GM19193 (cell line): ENCODE results near the gene ZMYND10.

Experiments
- POLR2A ChIP-seq: IDR thresholded peaks from 4 replicates; pipeline ENCODE4 v1.6.1; 2011; ENCODE audit not compliant: insufficient read depth, insufficient read length; ENCODE audit errors: extremely low read depth

Gene ZMYND10

GRCh38 chr3:50342813-50343633, 2.5 kb downstream of the ZMYND10 start:
- no peak for TF ChIP-seq POLR2A

DNA sequence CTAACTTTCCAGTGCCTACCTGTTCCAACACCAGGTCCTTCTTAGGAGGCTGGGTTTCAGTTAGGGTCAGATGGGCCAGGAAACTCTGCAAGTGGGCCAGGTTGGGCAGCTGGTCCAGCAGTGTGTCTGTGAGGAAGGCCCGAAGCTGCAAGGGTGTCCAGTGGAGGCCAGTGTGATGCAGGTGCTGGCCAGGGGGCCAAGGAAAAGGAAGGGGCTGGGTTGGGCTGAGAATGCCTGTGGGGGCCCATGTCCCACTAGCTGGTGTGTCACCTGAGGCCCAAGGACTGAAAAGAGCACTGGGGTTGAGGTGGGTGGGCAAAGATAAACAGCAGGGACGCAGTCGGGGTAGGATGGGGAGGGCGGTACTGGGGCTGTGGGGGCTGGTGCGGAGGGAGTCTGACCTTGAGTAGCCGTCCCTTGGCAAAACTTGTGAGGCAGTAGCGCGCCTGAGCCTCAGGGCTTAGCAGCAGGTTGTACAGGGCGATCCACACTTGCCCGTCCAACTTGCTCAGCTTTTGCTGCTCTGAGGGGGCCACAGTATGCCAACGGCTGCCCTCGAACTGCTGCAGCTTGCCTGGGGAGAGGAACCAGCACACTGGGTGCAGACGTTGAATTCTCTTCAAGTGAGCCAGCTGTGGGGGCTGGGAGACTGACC, 3.4 kb downstream of the ZMYND10 start:
- no peak for TF ChIP-seq POLR2A

- TF ChIP-seq POLR2A: no peak
Measured at GRCh38 chr3:50341537-50341936, 4.0 kb downstream of the ZMYND10 start.

GRCh38 chr3:50340448-50341329, 4.8 kb downstream of the ZMYND10 start, which contains the start of gene RASSF1:
TSS of gene RASSF1 (minus strand) at chr3:50340836. CDS start at chr3:50340805, 31 bp downstream.
- peak; percentile 67 for TF ChIP-seq POLR2A

DNA sequence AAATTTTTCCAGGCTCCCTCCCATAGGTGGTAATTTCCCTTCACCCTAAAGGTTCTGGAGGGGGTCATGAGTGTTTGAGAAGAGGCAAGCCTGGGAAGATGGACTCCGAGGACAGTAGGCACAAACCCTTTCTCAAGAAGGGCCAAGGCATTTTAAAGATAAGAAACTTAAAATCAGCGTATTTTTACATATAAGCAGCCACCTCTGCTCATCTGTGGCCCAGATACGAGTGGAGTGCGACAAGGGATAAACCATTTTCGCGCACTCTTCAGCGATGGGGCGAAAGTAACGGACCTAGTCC, 5.4 kb downstream of the ZMYND10 start:
- TF ChIP-seq POLR2A: no peak

DNA sequence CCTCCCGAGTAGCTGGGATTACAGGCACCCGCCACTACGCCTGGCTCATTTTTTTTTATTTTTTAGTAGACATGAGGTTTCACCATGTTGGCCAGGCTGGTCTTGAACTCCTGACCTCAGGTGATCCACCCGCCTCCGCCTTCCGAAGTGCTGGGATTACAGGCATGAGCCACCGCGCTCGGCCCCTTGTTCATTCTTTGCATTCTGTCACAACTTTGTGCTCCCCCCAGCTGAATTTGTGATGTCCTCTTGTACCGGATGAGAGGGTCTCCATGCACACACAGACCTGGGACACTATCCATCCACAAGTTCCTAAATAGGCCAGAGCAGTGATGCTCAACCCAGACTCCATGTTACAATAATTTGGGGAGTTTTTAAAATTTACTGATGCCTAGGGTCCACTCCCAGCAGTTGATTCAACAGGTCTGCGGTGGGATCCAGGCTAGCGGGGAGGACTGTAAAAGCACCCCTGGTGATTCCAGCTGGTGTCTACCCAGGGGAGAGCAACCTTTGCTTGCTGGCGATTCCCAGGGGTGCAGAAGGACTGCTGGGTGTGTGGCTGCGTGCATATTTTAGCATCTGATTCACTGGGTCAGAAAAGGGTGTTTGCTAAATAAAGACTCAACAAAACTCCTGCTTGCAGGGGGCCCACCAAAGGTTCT, 5.9 kb downstream of the ZMYND10 start:
- TF ChIP-seq POLR2A: no peak

- TF ChIP-seq POLR2A: no peak
Measured at GRCh38 chr3:50338965-50339364, 6.6 kb downstream of the ZMYND10 start.

DNA sequence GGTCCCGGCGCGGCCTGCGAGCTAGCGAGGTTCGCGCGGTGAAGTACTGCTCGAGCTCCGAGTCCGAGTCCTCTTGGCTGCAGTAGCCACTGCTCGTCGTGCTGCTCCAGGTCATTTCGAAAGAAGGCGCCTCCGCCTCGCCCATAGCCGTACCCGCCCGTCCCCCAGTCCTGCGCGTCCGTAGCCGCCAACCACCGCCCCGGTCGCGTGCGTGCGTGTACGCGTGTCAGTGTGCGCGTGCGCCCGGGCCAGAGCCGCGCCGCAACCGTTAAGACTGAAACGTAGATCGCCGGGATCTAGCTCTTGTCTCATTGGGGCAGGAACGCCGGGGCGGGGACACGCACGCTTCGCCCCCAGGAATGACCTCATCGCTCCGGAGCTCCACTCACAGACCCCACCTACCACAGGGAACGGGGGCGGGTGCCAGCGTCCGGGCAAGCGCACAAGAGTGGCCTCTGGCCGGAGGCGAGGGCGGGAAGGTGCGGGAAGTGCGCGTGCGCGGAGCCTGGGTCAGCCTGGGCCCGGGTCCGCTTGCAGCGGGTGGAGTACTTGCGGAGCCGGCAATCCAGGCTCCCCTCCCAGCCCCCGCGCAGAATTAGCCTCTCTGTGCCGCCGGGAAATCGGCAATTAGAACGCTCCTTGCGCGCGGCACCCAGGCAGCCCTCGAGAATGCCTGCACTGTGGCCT, 8.2 kb downstream of the ZMYND10 start:
- TF ChIP-seq POLR2A: peak; percentile 79

DNA sequence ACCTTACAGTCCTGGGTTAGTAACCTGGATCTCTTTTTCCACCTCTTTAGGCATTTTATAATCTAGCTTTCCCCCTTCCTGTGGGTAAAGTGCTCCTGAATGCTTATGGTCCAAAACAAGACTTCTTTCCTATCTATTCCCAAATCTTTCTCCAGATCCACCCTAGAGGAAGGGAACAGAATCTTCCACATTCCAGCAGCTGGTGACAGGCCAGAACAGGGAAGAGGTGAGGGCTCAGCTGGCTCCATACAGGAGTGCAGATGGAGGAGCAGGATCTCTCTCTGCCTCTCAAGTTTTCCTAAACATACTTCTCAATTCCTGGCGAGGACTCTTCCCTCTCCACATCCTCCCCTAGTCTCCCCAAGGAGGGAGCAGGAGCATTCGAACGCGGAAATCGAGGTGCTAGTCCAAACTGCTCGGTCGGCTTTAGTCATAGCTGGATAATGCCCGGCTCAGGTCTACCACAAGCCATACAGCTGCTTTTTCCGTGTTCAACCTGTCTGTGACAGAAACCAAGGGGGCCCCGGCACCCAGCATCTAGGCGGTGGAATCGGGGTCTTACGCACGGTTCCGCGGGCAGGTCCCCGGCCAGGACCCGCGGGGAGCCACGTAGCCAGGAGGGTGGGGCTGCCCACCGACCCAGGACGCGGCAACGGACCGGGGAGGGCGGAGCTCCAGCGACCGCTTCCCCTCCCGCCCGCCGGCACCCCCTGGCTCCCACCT, 8.9 kb downstream of the ZMYND10 start:
- TF ChIP-seq POLR2A: no peak

DNA sequence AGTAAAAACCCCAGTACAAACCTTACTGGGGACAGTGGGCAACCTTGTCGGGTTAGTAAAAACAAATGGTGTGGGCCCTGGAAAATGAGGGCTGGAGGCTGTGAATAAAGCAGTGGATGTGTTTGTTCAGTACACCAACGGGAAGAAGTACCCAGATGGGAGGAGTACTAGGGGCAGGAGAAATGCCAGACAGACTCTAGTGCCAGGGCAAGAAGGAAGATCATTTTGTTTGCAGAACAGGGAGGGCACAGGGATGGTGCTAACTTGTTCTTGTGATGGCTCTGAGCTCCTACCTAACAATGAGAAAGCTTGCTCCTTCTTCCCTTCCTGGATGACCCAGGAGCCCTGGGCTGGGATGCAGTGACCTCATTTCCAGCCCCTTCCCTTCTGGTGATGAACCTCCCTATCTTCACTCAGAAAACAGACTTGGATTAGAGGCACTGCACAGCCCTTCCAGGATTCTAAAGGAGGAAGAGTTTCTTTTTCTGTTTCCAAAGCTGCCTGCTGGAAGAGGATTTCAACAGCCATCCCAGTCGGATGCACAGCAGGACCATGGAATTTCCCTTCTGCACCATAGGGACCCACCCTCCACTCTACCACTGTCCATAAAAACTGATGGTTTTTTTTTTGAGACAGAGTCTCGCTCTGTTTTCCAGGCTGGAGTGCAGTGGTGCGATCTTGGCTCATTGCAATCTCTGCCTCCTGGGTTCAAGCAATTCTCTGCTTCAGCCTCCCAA, 11.0 kb downstream of the ZMYND10 start:
- TF ChIP-seq POLR2A: no peak

DNA sequence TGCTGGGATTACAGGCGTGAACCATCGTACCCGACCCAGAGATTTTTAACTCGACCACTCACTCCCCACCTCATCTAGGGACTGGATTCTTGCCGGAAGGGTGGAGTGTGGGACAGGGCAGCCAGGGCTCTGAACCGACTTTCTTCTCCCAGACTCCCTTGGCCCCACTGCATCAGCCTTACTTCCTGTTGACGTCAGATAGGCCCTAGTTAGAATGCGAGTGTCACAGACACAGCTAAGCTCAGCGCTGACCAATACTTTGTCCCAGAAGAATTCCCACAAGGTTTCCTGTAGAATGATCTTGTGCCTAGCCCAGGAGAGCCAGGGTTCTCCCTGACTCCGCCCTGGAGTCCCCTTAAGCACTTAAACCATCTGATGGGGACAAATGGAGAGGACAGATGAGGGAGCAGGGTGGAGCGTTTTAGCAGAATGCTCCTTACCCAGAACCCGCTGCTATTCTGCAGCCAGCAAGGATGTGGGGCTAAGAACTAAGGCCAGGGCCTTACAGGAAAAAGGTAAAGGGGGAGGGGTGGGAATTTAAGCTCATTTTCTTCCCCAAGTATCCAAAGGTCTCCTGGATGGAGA, 11.7 kb downstream of the ZMYND10 start:
- no peak for TF ChIP-seq POLR2A

DNA sequence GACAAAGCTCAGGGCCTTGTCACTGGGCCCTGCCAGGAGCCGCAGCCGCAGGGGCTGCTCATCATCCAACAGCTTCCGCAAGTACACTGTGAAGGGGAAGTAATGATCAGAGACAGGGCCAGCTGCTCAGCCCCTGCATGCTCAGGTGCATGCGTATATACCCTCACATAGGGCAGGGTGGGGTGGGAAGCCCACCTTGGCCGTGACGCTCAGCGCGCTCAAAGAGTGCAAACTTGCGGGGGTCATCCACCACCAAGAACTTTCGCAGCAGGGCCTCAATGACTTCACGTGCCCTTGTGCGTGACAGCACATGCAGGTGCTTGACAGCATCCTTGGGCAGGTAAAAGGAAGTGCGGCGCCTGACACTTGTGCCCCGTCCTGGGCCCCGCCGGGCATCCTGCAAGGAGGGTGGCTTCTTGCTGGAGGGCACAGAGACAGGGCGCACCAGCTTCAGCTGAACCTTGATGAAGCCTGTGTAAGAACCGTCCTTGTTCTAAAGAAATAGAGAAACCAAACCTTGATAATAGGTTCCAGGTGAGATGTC, 14.1 kb downstream of the ZMYND10 start:
- no peak for TF ChIP-seq POLR2A

GRCh38 chr3:50330330-50330729, 15.2 kb downstream of the ZMYND10 start:
- no peak for TF ChIP-seq POLR2A
